Measurements from ENCODE around the gene HYDIN.
"Not testable (repeated sequence)": the region's sequence is repeated elsewhere in the genome, so short reads cannot be mapped to it uniquely, and the experiment has no call there.

HYDIN gene

GRCh38 chr16:71218306-71218963 is 12.1 kb downstream of the HYDIN start:
- no peak for DNase-seq

GRCh38 chr16:71217506-71217905 is 13.0 kb downstream of the HYDIN start:
- no peak for DNase-seq

- no peak for DNase-seq
These were observed 13.8 kb downstream of the HYDIN start for GRCh38 chr16:71216714-71217113.

DNA sequence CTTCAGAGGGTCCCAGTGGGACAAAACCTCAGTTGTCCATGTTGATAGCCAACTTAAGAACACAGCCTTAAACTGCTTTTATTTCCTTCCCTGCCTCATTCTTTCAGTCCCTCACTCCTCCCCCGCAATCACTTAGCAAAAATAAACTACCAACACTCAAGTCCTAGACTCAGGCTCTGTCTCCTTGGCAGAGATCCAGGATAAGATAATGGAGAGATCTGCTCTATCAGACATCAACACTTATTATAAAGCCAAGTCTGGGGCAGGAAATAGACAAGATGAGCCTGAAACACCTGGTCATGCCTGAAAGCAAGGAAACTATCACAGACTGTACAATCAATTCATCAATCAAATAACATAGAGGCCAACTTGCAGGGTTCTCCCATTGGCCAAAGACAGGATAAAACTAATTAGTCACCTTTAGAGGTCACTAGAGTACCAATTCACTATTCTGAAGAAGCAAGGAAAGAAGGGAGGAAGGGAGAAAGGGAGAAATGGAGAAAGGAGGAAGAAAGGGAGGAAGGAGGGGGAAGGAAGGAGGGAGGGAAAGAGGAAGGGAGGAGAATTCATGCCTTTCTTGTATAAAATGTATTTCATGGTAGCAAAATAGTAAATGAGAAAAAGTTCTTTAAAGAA is 15.7 kb downstream of the HYDIN start:
- no peak for DNase-seq

- no peak for DNase-seq
These were observed 24.9 kb downstream of the HYDIN start for GRCh38 chr16:71205482-71206131.

DNA sequence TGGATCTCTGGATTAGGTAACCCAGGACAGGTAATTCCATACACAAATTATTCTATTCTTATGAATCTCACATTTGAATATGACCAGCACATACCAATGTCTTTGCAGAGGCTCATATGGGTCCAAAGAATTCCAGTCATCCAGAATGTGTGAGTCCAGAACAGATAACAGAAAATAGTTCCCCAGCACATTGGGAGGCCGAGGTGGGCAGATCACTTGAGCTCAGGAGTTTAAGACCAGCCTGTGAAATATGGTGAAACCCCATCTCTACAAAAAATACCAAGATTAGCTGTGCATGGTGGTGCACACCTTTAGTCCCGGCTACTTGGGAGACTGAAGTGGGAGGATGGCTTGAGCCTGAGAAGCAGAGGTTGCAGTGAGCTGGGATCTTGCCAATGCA is 26.9 kb downstream of the HYDIN start:
- DNase-seq = no peak

DNA sequence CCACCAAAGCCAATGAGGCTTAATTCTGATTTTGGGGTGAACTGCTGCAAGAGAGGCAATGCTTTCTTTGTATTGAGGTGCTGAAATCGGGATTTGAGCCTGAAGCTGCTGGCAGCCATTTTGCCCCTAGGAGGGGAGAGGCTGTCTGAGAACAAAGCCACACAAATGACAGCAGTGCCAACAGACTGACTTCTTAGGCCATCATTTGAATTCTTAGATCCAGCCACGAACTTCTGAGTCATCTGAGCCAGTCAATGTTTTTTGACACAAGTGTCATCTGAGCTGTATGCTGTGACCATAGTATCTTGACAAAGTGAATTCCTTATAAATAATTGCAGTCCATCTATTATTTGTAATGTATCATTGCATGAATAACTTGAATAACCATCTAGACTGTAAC is 29.0 kb downstream of the HYDIN start:
- no peak for DNase-seq

DNA sequence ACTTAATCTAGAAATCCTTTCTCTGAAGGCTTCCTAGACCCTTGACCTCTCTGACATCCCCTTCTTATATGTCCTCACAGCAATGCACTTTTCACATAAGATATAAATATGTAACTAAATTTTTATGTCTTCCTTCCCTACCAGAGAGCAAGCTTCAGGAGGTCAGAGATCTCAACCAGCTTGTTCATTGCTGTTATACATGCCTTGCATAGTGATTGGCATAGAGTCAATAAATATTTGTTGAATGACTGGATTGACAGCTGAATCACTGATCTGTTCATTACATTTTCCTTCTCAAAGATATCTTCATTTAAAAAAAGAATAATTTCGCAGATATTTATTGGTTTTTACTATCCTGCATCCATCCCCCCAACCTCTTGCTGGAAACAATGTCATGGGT is 29.5 kb downstream of the HYDIN start:
- DNase-seq = no peak

- no peak for DNase-seq
These were observed 32.1 kb downstream of the HYDIN start for GRCh38 chr16:71198408-71198807.

- DNase-seq = no peak
These were observed 38.1 kb downstream of the HYDIN start for GRCh38 chr16:71192387-71192786.

DNA sequence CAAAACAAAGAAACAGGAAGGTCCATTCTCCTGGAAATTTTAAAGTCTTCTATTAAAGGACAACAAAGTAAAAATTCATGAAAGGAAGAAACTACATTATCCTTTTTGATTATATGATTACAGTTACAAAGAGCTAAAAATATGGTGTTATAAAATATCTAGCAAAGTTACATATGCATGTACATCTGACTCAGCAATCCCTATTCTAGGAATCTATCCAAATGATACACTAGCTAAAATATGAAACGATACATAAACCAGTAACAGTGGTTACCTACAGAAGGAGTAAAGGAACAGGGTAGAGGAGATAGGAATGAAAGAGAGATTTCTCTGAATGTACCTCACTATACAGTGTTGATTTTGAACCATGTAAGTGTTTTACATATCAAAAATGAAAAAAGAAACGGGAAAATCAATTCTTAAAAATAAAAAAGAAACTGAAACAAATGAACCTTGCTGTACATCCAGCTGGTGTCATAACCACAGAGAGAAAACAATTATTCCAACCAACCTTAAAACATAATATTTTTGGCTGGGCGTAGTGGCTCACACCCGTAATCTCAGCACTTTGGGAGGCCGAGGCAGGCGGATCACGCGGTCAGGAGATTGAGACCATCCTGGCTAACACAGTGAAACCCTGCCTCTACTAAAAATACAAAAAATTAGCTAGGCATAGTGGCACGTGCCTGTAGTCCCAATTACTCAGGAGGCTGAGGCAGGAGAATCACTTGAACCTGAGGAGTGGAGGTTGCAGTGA is 41.4 kb downstream of the HYDIN start:
- no peak for DNase-seq

DNA sequence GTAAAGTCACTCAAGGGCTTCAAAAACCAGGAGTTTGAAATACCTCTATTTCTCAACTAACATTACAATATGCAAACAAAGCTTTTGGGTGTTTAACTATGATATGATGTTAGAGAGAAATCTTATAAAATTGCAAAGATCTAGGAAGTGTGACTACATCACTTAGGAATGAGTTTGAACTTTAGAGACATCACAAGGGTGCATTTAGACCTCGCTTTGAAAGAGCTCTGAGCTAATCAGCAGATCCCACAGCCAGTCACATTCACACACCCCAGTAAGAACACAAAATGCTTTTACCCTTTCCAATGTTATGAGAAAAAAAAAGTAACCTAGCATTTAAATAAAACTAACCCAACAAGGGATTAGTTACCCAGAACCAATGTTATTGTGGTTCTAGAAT is 45.2 kb downstream of the HYDIN start:
- DNase-seq = no peak

GRCh38 chr16:71179569-71179968 is 51.0 kb downstream of the HYDIN start:
- DNase-seq = no peak

DNA sequence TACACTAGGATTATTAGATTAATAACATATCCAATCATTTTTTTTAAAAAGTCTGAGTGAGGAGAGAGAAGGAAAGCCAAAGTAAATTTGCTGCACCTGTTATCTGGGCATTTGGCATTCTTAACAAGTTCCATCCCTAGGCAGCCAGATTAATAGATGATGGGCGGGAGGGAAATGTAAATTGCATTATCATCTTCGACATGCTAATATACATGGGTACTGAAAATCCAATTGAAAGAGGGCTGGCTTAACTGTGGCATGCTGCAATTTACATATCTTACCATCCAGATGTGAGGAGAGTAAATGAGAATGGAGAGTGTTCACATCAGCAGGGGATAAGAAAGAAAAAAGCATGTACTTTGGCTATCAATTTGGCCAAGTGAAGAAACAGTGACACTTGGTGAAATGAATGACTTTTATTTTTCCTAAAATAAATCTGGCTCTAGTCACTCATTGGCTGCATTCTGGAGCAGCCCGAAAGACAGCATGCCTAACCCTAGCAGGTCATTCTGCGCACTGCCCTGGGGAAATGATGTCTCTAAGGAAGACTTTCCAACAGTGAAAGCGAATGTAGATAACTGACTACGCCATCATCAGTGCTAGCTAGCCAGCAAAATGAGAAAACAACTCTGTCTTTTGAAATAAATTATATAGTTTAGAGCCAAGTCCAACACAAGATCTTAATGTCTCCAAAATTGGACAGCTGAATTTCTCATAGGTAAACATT is 57.9 kb downstream of the HYDIN start:
- no peak for DNase-seq

DNA sequence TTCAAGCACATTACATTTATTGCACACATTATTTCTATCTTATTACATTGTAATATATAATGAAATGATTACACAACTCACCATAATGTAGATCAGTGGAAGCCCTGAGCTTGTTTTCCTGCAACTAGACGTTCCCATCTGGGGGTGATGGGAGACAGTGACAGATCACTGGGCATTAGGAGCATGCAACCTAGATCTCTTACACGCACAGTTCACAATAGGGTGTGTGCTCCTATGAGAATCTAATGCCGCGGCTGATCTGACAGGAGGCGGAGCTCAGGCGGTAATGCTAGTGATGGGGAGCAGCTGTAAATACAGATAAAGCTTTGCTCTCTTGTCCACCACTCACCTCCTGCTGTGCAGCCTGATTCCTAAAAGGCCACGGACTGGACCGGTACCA is 69.5 kb downstream of the HYDIN start:
- not testable (repeated sequence) for DNase-seq

DNA sequence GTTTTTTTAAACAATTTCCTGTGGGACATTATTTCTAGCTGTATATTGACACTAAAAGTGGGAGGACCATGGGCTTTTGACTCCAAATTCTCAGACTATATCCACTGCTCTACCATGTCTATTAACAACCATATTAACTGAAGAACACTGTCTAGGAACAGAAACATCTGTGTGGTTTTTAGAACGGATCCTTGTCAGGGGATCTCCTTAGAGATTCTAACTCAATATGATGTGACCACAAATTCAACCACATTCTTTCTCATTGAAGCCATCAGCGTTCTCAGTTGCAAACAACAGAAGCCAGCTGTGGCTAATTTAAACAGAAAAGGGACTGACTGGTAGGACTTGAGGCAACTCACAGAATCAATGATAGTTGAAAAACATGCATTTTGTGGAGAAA is 73.2 kb downstream of the HYDIN start:
- DNase-seq = not testable (repeated sequence)

GRCh38 chr16:71153329-71153728 is 77.2 kb downstream of the HYDIN start:
- DNase-seq = not testable (repeated sequence)

DNA sequence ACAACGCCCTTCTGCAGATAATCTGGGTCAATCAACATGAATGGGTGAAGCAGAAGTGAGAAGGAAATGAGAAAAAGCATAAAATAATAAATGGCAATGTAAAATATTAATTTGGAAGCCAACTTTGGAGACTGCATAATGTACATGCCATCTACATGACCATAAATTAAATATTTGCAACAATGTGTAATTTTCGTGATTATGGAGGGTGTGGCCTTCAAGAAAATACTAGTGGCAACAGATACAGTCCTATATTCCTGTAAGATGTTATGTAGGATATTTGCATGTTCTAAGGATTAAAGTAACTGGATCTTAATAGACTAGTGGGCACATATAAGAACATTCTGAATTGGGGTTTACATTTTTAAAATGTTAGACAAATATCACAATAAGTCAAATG is 78.9 kb downstream of the HYDIN start:
- DNase-seq = not testable (repeated sequence)

- not testable (repeated sequence) for DNase-seq
These were observed 87.3 kb downstream of the HYDIN start for GRCh38 chr16:71143246-71143645.

- not testable (repeated sequence) for DNase-seq
These were observed 120.0 kb downstream of the HYDIN start for GRCh38 chr16:71110565-71110964.

DNA sequence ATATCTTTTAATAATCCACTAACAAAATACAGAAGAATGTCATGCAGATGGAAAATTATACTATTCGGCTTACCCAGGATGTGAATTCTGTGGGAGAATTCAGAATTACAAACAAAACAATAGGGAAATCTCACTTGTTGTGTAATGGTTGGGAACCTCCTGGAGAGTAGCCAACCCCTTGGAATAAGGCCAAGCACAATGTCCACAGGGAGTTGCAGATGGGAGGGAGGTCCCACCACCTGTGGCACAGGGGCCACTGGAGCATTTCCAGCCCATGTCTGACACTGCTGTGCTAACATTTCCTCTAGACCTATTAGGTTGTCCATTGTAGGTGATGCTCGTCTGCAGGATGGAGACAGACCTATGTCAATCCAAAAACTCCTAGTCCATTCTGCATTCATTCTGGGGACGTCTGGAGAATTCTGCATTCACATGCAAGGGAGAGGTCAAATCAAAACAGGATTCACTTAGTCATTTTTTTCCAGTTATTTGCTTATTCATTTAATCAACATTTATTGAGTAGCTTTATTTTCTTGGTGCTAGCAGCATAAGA is 120.8 kb downstream of the HYDIN start:
- not testable (repeated sequence) for DNase-seq

DNA sequence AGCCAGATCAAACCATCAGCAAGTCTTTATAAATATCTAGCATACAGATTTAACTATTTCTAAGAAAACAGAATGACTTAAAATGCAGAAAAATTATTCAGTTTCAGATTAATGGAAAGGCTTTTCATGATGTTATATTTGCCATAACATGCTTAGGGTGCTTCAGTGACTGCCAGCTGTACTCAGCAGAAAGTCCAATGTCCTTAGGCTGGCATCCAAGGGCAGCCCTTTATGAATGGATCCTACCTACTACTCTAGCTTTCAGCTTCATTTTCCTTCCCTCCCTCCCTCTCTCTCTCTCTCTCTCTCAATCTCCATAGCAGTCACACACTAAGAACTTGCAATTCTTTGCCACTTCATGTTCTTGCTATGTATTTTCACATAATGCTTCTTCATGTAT is 124.6 kb downstream of the HYDIN start:
- not testable (repeated sequence) for DNase-seq

- DNase-seq = not testable (repeated sequence)
These were observed 146.9 kb downstream of the HYDIN start for GRCh38 chr16:71083573-71083972.

All from NCI-H1092 (cell line).